GM12873 (cell line): ENCODE measurements around the gene KRT81.

Experiments used
- TF ChIP-seq, protein P1 (sequence below): IDR thresholded peaks from 2 replicates; pipeline ENCODE4 v1.5.1; 2012; ENCODE audit warnings: low read depth, mild to moderate bottlenecking, moderate library complexity, low read length, control low read depth; ENCODE audit not compliant: insufficient read depth; ENCODE audit errors: missing control alignments

KRT81 gene

DNA sequence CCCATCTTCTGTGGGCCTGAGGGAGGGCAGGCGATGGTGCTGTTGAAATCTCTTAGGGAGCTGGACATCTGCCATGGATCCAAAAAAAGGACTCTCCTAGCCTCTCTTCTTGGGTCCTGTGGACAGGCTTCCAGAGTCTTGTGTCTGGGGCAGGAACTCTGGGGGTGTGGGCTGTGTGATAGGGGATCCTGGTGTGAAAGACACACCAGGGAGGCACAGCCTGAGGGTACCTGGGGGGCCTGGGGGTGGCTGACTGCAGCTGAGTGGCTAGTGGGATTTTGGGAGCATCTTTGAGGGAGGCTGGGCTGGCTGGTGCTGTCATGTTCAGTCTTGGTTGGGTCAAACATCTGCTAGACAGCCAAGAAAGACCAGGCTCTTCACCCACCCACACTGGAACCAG is 31.7 kb upstream of the KRT81 start:
- TF ChIP-seq, protein P1, sequence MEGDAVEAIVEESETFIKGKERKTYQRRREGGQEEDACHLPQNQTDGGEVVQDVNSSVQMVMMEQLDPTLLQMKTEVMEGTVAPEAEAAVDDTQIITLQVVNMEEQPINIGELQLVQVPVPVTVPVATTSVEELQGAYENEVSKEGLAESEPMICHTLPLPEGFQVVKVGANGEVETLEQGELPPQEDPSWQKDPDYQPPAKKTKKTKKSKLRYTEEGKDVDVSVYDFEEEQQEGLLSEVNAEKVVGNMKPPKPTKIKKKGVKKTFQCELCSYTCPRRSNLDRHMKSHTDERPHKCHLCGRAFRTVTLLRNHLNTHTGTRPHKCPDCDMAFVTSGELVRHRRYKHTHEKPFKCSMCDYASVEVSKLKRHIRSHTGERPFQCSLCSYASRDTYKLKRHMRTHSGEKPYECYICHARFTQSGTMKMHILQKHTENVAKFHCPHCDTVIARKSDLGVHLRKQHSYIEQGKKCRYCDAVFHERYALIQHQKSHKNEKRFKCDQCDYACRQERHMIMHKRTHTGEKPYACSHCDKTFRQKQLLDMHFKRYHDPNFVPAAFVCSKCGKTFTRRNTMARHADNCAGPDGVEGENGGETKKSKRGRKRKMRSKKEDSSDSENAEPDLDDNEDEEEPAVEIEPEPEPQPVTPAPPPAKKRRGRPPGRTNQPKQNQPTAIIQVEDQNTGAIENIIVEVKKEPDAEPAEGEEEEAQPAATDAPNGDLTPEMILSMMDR = no peak

DNA sequence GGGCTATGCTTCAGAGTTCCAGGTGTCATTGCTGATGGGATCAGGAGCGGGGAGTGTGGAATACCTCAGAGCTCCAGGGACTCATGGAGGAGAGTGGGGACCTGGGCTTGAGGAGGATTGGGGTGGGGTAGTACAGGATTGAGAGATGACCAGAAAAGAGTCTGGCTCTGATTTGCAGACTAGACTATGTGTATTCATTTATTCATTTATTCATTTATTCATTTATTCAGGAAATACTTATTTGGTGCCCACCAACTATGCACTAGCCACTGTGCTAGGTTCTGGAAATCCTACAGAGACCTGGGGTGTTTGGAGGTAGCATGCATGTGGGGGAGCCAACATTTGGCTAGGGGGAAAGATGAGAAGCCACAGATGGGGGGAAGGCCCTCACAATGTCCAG is 30.7 kb upstream of the KRT81 start:
- TF ChIP-seq, protein P1 = no peak

DNA sequence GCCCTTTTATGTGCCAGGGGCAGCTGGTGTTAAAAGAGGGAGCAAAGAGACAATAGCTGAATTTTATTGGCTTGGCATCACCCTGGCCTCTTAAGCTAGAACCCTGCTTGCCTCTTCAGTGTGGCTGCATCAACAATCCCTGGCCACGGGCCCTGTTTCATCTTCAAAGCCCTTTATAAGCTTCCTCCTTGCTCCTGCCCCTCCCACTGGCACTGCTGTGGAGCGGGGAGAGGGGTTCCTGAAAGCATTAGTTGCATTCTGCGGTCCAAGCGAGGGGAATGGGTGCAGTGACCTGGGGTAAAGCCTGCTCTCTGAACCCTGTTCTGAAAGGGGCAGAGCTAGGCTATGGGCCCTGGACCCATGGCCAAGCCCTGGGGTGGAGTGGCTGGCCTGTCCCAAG is 30.1 kb upstream of the KRT81 start:
- TF ChIP-seq, protein P1 = no peak

DNA sequence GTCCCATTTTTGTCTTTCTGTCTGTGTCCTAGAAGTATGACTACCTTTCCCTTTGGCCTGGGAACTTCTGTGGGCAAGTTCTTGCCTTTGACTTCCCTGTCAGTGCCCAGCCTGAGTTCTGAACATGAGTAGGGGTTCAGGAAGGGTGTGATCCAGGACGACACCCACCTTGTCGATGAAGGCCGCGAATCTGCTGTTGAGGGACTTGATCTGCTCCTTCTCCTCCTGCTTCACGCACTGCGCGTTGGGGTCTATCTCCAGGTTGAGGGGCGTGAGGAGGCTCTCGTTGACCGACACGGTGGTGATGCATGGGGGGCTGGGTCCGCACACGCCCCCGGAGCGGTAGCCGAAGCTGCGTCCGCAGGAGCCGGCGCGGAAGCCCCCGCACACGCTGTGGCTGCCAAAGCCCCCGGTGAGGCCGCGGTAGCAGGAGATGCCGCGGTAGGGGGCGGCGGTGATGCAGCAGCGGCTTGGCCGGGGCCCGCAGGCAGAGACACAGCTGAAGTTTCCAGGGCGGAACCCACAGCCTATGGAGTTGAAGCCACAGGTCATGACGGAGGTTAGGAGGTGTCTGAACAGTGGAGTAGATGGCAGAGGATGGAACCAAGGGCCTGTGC is 29.6 kb upstream of the KRT81 start, which contains the start of gene KRT83:
Gene KRT83 (minus strand): TSS at position 615 of the 617 bp plus-strand sequence. CDS start 63 bp downstream, at position 552.
- TF ChIP-seq, protein P1 = no peak

DNA sequence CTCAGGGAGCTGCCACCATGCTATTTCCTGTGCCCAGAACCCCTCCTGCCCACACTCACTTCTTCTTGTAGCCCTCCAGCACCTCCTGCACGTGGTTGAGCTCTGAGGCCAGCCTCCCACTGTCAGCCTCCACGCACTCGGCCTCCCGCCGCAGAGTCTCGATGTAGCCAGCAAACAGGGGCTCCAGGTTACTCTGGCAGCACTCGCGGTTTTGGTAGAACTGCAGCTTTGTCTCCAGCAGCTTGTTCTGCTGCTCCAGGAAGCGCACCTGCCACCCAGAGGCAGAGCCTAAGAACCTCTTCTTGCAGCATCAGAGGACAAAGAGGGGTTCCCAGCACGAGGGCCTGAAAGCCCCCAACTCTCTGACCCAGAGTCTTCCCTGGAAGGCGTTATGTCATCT is 27.8 kb upstream of the KRT81 start:
- TF ChIP-seq, protein P1 = no peak

DNA sequence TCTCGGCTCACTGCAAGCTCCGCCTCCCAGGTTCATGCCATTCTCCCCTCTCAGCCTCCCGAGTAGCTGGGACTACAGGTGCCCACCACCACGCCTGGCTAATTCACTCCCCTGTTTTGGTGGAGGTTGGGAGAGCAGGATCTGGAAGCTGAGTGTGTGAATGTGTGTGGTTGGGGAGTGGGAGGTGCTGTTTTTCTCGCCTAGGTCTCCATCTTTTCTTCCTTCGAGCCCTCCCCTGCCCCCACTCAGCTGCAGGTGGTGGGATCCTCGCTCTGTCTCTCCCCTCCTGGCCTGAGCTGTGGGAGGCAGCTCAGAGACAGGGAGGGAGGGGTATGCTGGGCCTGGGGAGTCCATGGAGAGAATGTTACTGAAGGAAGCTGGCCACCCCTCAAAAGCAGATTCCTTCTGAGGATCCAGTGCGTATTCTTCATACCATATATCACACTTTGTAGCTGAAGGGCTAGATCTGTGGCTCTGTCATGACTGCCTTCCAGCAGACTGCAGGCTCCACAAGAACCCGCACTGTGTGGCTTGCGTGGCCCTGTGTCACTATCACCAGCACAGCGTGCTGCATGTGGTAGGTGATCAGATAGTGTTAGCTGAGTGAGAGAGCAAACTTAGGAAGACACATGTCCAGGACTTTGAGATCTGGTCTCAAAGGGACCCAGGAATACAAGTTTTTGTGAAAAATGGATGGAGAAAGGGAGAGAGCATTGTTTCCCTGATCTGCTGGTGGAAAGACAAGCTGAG is 27.1 kb upstream of the KRT81 start:
- TF ChIP-seq, protein P1 = no peak

DNA sequence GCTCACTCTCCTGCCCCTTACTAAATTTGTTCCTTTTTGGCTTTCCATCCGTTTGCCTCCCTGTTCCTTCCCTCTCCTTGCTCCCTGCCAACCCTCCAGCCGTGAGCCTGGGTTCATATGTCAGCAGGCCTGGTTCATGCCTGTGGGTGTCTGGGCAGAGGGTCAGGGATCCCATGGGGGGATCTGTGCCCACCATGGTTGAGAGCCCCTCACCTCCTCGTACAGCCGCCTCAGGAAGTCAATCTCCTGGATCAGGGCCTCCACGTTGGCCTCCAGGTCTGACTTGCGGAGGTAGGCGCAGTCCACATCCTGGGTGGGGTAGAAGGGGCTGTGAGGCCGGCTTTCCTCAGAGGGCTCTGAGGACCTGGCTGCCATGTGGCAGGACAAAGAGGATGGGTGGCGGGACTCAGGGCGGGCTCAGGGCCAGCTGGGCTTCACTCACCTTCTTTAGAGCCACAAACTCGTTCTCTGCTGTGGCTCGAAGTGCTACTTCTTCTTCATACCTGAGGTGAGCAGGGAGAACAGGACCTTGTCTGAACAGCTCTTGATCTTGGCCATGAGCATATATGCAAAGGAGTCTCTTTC is 26.2 kb upstream of the KRT81 start:
- TF ChIP-seq, protein P1 = no peak
